Breast epithelium (tissue), 4 donors: ENCODE data around the gene DNAAF9. TPM values are rescaled to one million over a fixed set of nuclear protein-coding genes. Genes with fewer than 3 reads are reported as not detected.

Source experiments
- DNase-seq, 2 donors: peaks; one replicate each; pipeline ENCODE4 v3.0.0-alpha.2; 2019; ENCODE audit warnings: low spot score in 2 of 2
- H3K27ac ChIP-seq, 2 donors: fragments of 200-600 bp; sonication (generic) in 1 of 2; one replicate each; pipeline ENCODE4 v1.5.1; 2016 to 2019; ENCODE audit warnings: mild to moderate bottlenecking in 1 of 2
- H3K27me3 ChIP-seq, 2 donors: fragments of 200-600 bp; sonication (generic) in 1 of 2; one replicate each; pipeline versions ENCODE4 v1.5.1 to v1.6.0; 2017 to 2019; ENCODE audit warnings: control low read depth in 1 of 2, mild to moderate bottlenecking in 1 of 2
- H3K36me3 ChIP-seq: fragments of 200-600 bp; one replicate; pipeline ENCODE4 v1.5.1; 2019
- H3K4me1 ChIP-seq, 2 donors: fragments of 200-600 bp; sonication (generic); one replicate each; pipeline ENCODE4 v1.5.1; 2016 to 2019; ENCODE audit warnings: control low read depth in 1 of 2
- H3K4me3 ChIP-seq, 3 donors: fragments of 200-600 bp; sonication (generic); 1 replicate in 2 of 3; 2 replicates in 1 of 3; pipeline ENCODE4 v1.5.1; 2016 to 2019; ENCODE audit warnings: mild to moderate bottlenecking in 3 of 3, moderate library complexity in 2 of 3
- H3K9me3 ChIP-seq, 2 donors: fragments of 200-600 bp; sonication (generic) in 1 of 2; one replicate each; pipeline ENCODE4 v1.5.1; 2016 to 2019; ENCODE audit warnings: control low read depth in 1 of 2
- CTCF ChIP-seq, 3 donors: fragments of 450-650 bp; IDR thresholded peaks; one replicate each; pipeline ENCODE4 v1.5.1; 2016 to 2017; ENCODE audit warnings: antibody characterized with exemption in 3 of 3, mild to moderate bottlenecking in 3 of 3, moderate library complexity in 3 of 3
- POLR2A ChIP-seq: fragments of 450-650 bp; IDR thresholded peaks from one replicate; pipeline ENCODE4 v1.6.1; 2016; ENCODE audit warnings: antibody characterized with exemption, mild to moderate bottlenecking, moderate library complexity
- POLR2AphosphoS5 ChIP-seq, 3 donors: sonication (generic); formaldehyde crosslinking; IDR thresholded peaks; one replicate each; pipeline ENCODE4 v1.6.1; 2017; ENCODE audit warnings: antibody characterized with exemption in 3 of 3
- intact Hi-C: fragments of 100-400 bp; cut with DNase I; formaldehyde crosslinking; loops from one replicate; pipeline ENCODE4 v1.15.1; 2023; ENCODE audit warnings: low total_unique reads
- total RNA-seq, 3 donors: library from RNA; depleted of rRNA; stranded (reverse); fragments of >200 nt; gene quantifications; one replicate each; pipeline ENCODE4 v1.1.0, GENCODE V29; 2016

Gene DNAAF9
- total RNA-seq, 3 donors from 2014 or later = 15.7 to 35.8 (median 22.8) TPM

GRCh38 chr20:3402453-3402852 is 5.0 kb downstream of the DNAAF9 start:
- no peaks in the 10 kb centered on the region for H3K9me3 ChIP-seq
- H3K4me1 ChIP-seq = peaks cover 0 to 8% of the 10 kb centered on the region in 2 donors
- no peaks in the 10 kb centered on the region for H3K27me3 ChIP-seq

GRCh38 chr20:3400260-3401155 is 7.0 kb downstream of the DNAAF9 start:
- Histone ChIP-seq H3K27ac (no peak overlapping the region), H3K4me1 (peaks cover 0 to 4% of the 10 kb centered on the region in 2 donors), H3K36me3 (no peaks in the 10 kb centered on the region), H3K9me3 (peaks cover 0 to 3% of the 10 kb centered on the region in 2 donors), H3K4me3 (no peak overlapping the region), H3K27me3 (no peaks in the 10 kb centered on the region)
- DNase-seq = no peak
- TF ChIP-seq POLR2AphosphoS5 (IDR thresholded peaks at IDR 0.05) = no peak
- TF ChIP-seq POLR2A = no peak
- TF ChIP-seq CTCF (IDR thresholded peaks at IDR 0.05) = no peak
- intact Hi-C loops = no loop called here

More at GRCh38 chr20:3402453-3402852, 5.0 kb downstream of the DNAAF9 start:
- H3K27ac ChIP-seq = no peak overlapping the region
- TF ChIP-seq POLR2A = no peak
- no peak for TF ChIP-seq CTCF (IDR thresholded peaks at IDR 0.05)
- no peak for TF ChIP-seq POLR2AphosphoS5 (IDR thresholded peaks at IDR 0.05)
- no peak overlapping the region for H3K4me3 ChIP-seq
- no peak for DNase-seq
- intact Hi-C loops = no loop called here
- no peaks in the 10 kb centered on the region for H3K36me3 ChIP-seq

GRCh38 chr20:3398681-3399252 is 8.7 kb downstream of the DNAAF9 start:
- Histone ChIP-seq H3K9me3 (peaks cover 0 to 3% of the 10 kb centered on the region in 2 donors), H3K36me3 (no peaks in the 10 kb centered on the region), H3K27me3 (no peaks in the 10 kb centered on the region), H3K4me1 (no peaks in the 10 kb centered on the region), H3K4me3 (no peak overlapping the region), H3K27ac (no peak overlapping the region)
- intact Hi-C loops = no loop called here
- TF ChIP-seq POLR2AphosphoS5 (IDR thresholded peaks at IDR 0.05) = no peak
- TF ChIP-seq POLR2A = no peak
- TF ChIP-seq CTCF (IDR thresholded peaks at IDR 0.05) = no peak
- DNase-seq = no peak

- Histone ChIP-seq H3K4me1 (no peaks in the 10 kb centered on the region), H3K27me3 (no peaks in the 10 kb centered on the region)
Measured at GRCh38 chr20:3396492-3396891, 11.0 kb downstream of the DNAAF9 start.

More at GRCh38 chr20:3396492-3396891, 11.0 kb downstream of the DNAAF9 start:
- intact Hi-C loops = no loop called here
- TF ChIP-seq POLR2AphosphoS5 (IDR thresholded peaks at IDR 0.05) = no peak
- no peak for TF ChIP-seq POLR2A
- TF ChIP-seq CTCF (IDR thresholded peaks at IDR 0.05) = no peak
- no peak for DNase-seq
- no peak overlapping the region for H3K27ac ChIP-seq
- H3K4me3 ChIP-seq = no peak overlapping the region
- no peaks in the 10 kb centered on the region for H3K36me3 ChIP-seq
- peaks cover 0 to 3% of the 10 kb centered on the region in 2 donors for H3K9me3 ChIP-seq
